Bronchial epithelial cell (primary cell): ENCODE results near the gene PPID. TPM values are rescaled to one million over a fixed set of nuclear protein-coding genes. Genes with fewer than 3 reads are reported as not detected.
"Not testable (repeated sequence)": the region's sequence is repeated elsewhere in the genome, so short reads cannot be mapped to it uniquely, and the experiment has no call there.

Source experiments
- DNase-seq: peaks from one replicate; pipeline ENCODE4 v3.0.0-alpha.2; 2010; ENCODE audit warnings: low read depth
- FAIRE-seq: peaks from 2 replicates; lab custom pipeline; 2011; peaks lifted over from hg19 to GRCh38; lab: Jason Lieb, UNC
- H3K27me3 ChIP-seq: 2 replicates; pipeline ENCODE4 v1.5.1; 2011; ENCODE audit warnings: low read length; ENCODE audit not compliant: control insufficient read depth, insufficient read depth
- H3K36me3 ChIP-seq: 2 replicates; pipeline ENCODE4 v1.5.1; 2011; ENCODE audit warnings: low read length; ENCODE audit not compliant: control insufficient read depth, insufficient read depth
- H3K4me3 ChIP-seq: 2 replicates; pipeline ENCODE4 v1.5.1; 2011; ENCODE audit warnings: mild to moderate bottlenecking, low read depth, low read length, control low read depth
- CTCF ChIP-seq: IDR thresholded peaks from 2 replicates; pipeline ENCODE4 v1.5.1; 2011; ENCODE audit warnings: mild to moderate bottlenecking, moderate library complexity, low read length, control low read depth, inconsistent platforms; ENCODE audit not compliant: insufficient read depth, severe bottlenecking
- total RNA-seq: library from RNA; depleted of rRNA; stranded (reverse); fragments of >200 nt; gene quantifications from 2 replicates; pipeline ENCODE4 v1.2.1, GENCODE V29; 2014

PPID gene
- total RNA-seq, 1 donor from 2014 or later, result 16.3 TPM

- DNase-seq (peak; percentile 49), FAIRE-seq (no peak)
- no peaks in the 10 kb centered on the region for H3K36me3 ChIP-seq
- no peak overlapping the region for H3K4me3 ChIP-seq
- TF ChIP-seq CTCF, result no peak
- H3K27me3 ChIP-seq, result no peaks in the 10 kb centered on the region
Observed at GRCh38 chr4:158767451-158767850, 44.3 kb upstream of the PPID start.

GRCh38 chr4:158766434-158767044, 43.3 kb upstream of the PPID start:
- DNase-seq (no peak), FAIRE-seq (no peak)
- Histone ChIP-seq H3K4me3 (no peak overlapping the region), H3K27me3 (no peaks in the 10 kb centered on the region), H3K36me3 (no peaks in the 10 kb centered on the region)
- TF ChIP-seq CTCF, result no peak

- TF ChIP-seq CTCF, result no peak
- Histone ChIP-seq H3K36me3 (no peaks in the 10 kb centered on the region), H3K27me3 (no peaks in the 10 kb centered on the region), H3K4me3 (no peak overlapping the region)
- FAIRE-seq (no peak), DNase-seq (no peak)
Observed at GRCh38 chr4:158763462-158763861, 40.3 kb upstream of the PPID start.

- DNase-seq (no peak), FAIRE-seq (no peak)
- H3K4me3 ChIP-seq, result no peak overlapping the region
- no peaks in the 10 kb centered on the region for H3K27me3 ChIP-seq
- no peak for TF ChIP-seq CTCF
- no peaks in the 10 kb centered on the region for H3K36me3 ChIP-seq
Observed at GRCh38 chr4:158762553-158762952, 39.4 kb upstream of the PPID start.

- H3K27me3 ChIP-seq, result no peaks in the 10 kb centered on the region
- H3K4me3 ChIP-seq, result no peak overlapping the region
- DNase-seq (no peak), FAIRE-seq (no peak)
- no peaks in the 10 kb centered on the region for H3K36me3 ChIP-seq
- no peak for TF ChIP-seq CTCF
Observed at GRCh38 chr4:158760866-158761265, 37.7 kb upstream of the PPID start.

GRCh38 chr4:158759539-158759938, 36.3 kb upstream of the PPID start:
- not testable (repeated sequence) for H3K36me3 ChIP-seq, H3K4me3 ChIP-seq, DNase-seq, FAIRE-seq, H3K27me3 ChIP-seq
